ENCODE results near the gene CEBPZOS.
"Not testable (repeated sequence)": the region's sequence is repeated elsewhere in the genome, so short reads cannot be mapped to it uniquely, and the experiment has no call there.

The CEBPZOS gene

DNA sequence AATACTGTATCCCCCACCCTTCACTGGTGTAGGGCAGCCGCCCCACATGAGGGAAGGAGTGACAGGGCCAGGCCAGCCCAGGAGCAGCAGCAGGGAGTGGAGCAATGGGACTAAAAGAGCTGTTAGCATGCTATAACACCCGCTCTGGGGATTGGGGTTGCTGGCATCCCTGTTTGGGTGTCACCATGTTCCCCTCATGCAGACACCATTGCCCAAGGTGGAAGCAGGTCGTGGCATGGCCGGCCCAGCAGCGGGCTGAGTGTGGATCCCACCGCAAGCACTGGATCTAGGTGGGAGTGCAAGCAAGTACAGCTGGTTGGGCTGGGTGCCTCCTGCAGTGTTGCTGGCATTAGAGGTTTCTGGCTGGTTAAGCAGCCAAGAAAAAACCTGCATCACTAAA is 4.5 kb upstream of the CEBPZOS start:
- DNase-seq: no peak

DNA sequence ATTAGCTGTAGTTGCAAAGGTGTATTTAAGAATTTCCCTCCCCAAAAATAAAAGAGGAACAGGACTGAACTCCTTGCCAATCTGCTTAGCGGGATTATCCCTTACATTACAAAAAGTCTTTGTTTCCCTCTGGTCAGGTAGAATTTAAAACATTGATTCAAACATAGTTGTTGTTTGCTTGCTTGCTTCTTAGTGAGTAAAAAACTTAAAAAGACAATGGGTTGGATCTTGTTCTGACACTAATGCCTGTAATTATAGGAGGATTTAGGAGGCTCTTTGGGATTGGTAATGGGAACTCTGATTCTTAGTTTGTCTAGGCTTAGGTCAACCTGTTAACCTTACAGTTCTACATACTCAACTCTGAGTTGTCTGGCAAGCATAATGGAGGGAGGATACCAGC is 3.7 kb upstream of the CEBPZOS start:
- DNase-seq: no peak

DNA sequence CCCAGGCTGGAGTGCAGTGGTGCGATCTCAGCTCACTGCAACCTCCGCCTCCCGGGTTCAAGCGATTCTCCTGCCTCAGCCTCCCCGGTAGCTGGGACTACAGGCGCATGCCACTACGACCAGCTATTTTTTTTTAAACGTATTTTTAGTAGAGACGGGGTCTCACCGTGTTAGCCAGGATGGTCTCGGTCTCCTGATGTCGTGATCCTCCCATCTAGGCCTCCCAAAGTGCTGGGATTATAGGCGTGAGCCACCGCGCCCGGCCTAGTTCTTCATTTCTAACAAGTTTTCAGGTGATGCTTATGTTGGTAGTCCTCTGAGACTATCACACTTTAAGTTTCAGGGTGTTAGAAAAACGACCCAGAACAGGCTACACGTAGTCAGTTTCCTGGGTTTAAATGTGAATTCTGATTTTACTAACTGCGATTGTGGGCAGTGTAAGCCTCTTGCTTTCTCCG is 405 bp upstream of the CEBPZOS start:
- DNase-seq: not testable (repeated sequence)

DNA sequence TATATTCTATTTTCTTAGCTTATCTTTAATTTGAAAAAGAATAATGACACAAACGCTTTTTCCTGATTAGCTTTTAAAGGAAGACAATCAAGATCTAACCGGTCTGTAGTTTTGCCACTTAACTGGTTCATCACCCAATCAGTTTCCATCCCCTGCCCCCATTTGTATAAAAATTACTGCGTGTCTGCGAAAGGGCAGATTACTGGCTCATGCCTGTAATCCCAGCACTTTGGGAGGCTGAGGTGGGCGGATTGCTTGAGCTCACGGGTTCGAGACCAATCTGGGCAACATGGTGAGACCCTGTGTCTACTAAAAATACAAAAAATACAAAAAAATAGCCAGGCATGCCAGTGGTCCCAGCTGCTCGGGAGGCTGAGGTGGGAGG is 2.4 kb downstream of the CEBPZOS start:
- no peak for DNase-seq

DNA sequence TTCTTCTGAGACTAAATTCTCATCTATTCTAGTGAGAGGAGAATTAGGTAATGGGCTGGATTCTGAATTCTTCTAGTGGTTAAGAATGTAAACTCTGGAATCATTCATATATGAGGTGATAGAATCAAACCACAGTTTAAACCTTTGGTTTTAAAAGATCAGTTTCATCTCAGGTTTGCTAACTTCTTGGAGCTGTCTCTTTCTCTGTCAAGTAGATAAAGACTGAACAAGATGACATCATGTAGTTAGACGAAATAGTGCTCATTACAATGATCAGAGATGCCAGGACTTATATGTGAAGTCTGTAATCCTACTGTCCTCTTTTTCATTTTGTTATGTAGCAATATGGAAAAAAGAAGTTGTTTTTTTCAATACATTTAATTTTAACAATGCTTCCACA is 4.9 kb downstream of the CEBPZOS start:
- DNase-seq: no peak

DNA sequence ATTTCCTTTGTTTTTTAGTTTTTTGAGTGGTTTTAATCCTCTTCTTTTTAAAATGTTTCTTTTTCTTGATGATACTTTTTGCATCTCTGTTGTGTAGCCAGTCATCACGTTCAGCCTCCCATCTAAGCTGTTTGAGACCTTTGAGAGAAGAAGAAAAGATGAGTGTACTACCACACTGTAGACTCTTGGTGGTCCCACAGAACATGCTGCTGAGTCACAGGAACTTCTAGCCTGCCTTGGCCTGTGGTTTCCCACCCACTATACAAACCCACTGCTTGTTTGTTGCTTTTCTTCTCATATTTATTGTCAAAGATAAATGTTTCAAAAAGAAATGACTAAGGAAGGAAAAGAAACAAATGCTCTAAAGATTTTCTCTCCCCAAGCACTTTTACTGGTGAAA is 5.5 kb downstream of the CEBPZOS start:
- no peak for DNase-seq

DNA sequence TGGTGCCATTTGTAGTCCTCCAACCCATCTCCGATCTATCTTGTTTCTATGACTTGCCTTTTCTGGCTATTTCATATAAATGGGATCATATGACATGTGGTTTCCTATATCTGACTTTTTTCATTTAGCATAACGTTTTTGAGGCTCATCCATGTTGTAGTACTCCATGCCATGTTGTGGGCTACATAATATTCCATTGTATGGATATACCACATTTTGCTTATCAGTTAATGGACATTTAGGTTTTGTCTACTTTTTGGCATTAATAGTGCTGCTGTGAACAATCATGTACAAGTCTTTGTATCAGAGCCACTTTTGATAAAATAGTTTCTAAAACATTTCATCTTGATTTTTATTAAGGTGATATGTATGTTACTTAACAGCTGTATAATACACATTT is 7.4 kb downstream of the CEBPZOS start:
- no peak for DNase-seq

DNA sequence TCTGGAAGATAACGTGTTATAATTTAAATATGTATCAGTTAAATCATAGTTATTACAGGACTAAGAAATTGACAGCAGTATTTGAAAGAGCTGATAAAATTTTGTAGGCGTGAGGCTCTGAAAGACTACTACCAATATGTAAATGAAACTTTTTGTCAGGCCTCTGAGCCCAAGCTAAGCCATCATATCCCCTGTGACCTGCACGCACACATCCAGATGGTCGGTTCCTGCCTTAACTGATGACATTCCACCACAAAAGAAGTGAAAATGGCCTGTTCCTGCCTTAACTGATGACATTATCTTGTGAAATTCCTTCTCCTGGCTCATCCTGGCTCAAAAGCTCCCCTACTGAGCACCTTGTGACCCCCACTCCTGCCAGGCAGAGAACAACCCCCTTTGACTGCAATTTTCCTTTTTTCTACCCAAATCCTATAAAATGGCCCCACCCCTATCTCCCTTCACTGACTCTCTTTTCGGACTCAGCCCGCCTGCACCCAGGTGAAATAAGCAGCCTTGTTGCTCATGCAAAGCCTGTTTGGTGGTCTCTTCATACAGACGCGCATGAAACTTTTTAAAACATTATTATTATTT is 8.9 kb downstream of the CEBPZOS start:
- DNase-seq: not testable (repeated sequence)

DNA sequence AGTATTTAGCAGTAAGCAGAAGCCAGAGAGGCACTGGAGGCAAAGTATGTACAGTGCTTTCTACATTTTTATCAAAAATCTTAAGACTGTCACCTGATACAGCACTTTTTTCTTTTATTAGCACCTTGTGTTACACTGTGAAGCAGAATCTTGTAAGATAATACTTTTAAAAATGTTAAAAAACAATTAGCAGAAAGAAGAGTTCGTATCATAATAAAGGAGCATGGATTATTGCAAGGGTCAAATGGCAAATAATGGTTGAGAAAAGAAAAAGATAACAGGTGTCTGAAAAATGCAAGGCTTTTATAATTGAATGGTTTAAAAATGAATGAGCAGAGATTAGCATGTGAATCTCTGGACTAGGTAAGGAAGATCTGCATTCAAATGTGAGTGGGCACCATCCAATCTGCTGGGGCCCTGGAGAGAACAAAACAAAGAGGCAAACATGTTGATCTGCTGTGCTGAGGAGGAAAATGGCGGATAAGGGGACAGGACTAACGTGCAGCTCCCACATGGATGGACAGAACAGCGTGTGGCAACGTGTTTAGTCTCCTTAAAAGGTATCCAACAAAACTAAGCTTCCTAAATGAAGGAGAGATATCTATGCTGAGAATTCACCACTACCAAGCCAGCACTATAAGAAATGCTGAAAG is 9.5 kb downstream of the CEBPZOS start:
- DNase-seq: no peak

DNA sequence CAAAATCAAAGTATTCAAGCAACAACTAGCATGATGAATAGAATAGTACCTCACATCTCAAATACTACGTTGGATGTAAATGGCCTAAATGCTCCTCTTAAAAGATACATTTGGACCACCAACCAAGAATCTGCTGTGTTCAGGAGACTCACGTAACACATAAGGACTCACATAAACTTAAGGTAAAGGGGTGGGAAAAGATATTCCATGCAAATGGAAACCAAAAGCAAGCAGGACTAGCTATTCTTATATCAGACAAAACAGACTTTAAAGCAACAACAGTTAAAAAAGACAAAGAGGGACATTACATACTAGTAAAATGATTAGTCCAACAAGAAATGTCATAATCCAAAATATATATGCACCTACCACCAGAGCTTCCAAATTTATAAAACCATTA is 10.5 kb downstream of the CEBPZOS start:
- DNase-seq: not testable (repeated sequence)

DNA sequence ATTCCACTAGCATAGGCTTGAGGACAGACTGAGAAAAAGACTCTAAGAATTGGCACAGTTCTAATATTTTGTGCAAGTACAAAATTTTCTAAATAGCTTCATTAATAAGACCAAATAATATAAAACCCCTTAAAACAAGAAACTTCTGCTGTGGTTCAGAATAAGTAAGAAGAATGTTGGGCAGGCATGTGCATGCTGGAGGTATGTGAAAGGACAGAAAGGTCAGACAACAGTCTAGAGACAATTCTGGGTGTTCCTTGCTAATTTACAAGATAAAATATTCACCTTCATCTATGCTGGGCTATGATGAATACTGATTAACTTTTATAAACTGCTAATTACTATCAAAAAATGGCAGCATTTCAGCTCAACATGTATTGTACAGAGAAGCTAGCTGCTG is 14.9 kb downstream of the CEBPZOS start:
- DNase-seq: no peak

DNA sequence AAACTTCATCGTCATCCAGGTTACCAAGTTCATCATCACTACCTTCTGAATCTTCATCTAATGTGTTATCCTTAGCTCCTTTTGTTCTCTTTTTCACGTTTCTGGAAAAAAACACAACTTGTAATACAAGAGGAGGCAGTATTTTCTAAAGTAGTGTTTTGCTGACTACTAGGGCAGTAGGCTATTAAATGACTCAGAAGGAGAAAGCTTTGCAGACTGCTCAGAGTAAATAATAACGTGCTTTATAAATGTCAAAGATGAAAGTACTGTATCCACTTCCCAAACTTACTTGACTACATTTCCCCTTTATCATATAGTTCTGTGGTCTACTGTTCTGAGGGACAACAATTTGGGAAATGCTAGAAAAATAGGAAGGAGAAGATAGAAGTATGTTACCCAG is 15.6 kb downstream of the CEBPZOS start:
- no peak for DNase-seq

DNA sequence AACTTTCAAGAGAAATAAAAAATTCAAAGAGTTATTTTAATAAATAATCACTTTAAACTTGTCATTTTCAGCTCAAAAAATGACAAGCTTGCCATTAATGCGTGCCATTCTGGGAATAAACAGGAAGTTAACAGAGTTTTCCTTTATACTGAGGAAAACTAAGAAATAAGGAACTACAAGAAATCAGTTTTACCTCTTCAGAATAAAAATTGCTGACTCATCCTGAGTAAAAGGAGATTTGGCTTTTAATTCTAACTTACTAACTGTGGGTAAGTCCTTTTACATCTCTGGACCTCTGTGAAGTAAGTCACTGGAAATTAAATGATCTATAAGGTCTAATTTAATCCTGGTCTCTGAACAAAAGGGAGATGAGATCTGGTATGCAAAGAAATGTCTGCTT is 19.0 kb downstream of the CEBPZOS start:
- no peak for DNase-seq

DNA sequence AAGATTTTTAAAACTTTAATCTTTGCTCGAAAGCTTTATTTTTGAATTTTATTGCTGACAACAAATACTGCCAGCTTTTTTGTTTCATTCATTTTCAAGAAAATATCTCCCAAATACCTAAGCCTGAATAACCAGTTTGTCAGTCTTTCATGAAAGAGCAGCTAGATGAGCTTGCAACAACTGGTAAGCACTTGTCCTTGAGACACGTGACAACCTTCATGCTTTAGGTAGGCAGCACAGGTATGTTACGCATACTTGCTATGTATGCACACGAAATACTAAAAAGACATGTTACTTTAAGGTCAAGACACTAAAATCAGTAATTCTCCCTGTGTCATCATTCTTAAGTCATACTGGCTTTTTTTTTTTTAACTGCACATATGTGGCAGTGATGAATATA is 22.8 kb downstream of the CEBPZOS start:
- no peak for DNase-seq

DNA sequence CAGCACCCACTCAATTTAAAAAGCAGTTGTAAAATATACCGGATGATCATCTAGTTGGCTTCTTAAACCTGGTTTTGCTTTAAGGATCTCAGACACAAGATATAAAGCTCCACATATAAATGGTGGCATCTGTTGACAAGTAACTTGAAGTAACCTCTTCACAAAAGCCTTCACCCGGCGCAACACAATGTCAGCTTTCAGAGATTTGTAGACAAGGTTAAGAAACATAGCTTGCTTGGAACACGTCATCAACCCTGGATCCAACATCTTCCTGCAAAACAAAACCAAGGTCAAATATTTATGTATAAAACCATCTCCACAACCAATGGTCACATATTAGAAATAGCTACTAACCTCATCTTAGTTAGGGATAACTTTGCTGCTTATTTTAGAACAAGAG is 26.8 kb downstream of the CEBPZOS start:
- no peak for DNase-seq

DNA sequence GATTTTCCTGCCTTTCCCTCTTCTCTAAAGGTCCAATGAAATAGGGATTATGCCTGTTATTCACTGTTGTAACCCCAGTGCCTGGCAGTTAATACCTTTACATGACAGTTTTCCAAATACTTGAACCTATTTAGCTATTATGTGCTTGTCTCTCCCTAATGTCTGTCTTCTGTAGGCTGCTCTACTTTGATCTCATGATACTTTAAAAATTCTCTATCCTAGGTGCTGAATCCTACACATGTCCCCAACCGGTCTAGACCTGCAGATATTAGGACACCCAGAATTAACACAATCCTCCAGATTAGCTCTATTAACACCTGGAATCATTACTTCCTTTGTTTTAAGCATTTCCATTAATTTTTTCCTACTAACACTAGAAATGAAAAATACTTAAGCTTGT is 27.8 kb downstream of the CEBPZOS start:
- DNase-seq: no peak

DNA sequence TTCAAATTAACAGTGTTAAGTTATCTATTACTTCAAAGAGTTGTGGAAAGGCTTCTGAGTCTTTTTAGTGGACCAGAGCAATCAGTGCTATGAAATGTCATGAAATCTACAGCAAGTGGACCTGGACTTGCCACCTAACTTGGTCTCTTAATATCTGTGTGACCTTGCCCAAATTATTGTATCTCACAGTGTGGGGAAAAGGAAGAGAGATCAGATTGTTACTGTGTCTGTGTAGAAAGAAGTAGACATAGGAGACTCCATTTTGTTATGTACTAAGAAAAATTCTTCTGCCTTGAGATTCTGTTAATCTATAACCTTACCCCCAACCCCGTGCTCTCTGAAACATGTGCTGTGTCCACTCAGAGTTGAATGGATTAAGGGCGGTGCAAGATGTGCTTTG is 28.8 kb downstream of the CEBPZOS start:
- not testable (repeated sequence) for DNase-seq

DNA sequence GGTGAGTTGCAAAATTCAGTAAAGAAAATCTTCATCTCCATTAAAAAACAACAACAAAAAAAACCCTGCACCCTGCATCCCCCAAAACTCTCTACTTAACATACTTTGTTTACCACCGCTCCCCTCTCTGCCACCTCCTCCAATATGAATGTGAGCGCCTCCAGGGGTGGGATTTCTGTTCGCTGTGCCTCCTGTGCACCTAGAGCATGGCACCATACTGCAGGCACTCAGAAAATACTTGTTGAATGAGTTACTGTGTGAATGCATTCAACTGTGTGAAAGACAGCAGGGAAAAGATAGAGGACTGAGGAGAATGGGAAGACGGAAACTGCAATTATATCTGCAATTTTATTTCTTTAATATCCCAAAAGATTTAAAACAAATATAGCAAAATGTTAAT is 30.6 kb downstream of the CEBPZOS start:
- DNase-seq: no peak

DNA sequence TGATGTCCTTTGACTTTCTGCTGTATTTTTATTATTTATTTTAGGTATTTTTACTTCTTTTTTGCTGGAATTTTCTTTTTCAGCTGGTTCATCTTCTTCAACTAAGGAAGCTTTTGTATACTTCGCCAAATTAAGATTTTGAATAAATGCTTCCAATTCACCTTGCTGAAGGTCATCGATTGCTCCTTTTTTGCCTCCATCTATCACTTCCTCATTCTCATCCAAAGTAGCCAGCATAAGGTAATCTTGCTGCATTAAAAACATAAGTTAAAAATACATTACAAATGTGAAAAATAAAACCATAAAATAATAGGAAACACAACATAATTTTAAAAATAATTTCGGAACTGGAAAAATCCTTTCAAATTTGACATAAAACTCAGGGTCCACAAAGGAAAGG is 32.5 kb downstream of the CEBPZOS start:
- DNase-seq: no peak

DNA sequence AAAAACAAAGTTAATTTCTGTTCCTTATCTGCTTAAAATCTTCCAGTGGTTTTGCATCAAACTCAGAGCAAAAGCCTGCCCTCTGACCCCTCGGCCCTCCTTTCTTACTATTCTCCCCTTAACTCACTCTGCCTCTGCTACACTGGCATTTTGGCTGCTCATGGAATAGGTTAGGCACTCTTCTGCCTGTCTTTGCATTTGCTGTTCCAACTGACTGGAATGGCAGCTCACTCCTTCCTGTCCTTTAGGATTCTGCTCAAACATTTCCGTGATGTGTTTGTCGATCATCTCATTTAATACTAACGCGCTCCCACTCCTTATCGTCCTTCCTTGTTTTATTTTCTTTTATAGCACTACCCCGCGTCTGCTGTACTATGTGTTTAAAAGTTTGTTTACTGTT is 34.3 kb downstream of the CEBPZOS start:
- peak in 1 of 2 experiments; percentile 8 for DNase-seq

DNA sequence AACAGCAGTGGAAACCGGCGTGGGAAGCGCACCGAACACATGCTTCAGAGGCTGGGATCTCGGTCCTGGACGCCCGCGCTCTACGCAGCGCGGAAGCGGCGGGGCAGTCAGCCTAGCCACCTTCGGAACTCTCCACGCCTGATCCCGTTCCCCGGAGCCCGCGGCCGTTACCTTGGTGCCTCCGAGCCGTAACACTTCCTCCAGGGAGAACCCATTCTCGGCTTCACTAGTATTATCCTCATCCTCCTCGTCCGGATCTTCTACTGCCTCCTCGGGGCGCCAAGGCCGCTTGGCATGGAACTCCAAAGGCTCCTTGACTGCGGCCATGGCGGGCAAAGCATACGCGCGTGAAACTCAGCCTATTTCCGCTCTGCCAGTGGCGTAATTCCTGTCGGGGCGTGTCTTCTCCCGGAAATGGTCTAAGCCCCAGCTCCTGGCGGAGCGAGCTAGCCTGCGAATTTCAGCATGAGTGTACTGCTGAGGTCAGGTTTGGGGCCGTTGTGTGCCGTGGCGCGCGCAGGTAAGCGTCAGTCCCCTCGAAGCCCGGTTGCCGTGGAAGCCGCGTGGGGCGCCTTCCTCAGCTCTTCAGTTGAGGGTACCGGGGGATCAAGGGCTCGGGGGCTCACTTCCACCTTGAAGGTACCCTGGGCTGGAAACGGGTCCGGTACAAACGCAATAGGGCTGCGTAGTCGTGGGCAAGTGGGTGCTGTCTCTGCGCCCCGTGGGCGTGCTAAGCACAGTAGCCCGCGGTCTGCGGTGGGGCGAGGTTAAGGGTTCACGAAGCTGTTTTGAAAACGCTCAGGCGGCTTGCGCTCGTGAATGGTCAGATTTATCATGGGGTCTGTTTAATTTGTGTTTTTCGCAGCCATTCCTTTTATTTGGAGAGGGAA is 35.2 kb downstream of the CEBPZOS start, which contains the start of the genes CEBPZ and NDUFAF7:
CEBPZ (minus strand) TSS at position 356 of the 890 bp plus-strand sequence; CDS start at position 327, 29 bp downstream.
NDUFAF7 (plus strand) TSS at position 418 of the 890 bp plus-strand sequence; CDS start at position 466, 48 bp downstream.
- peak; percentile 91 for DNase-seq

DNA sequence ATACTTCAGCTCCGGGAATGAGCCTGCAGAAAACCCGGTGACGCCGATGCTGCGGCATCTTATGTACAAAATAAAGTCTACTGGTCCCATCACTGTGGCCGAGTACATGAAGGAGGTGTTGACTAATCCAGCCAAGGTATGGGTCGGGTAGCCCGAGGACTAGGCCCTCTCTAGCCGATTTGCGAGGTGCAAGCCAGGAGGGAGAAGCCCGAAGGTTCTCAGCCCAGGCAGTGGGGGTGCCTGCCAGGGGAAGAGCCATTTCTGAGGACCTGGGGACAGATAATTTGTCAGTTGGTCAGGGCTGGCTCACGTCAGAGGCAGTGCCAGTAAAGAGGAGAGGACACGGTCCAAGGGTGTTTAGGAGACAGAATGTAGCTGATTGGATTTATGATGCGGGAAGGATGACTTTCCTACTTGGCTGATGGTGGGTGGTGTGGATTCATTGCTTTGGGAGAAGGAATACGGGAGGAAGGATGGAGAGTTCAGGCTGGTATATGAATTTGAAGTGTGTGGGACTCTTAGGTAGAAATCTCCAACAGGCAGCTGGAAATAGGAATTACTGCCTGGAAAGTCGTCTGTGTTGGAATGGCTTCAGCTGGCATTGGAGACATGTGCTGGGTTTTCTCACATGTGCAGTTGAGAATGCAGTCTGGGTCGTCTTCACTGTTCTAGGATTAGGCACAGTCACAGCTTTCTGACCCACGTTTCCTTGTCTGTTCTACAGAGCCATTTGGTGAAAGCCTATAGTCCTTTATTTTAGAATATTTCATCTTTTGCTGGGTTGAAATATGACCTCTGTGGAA is 36.0 kb downstream of the CEBPZOS start:
- peak in 1 of 2 experiments; percentile 6 for DNase-seq

DNA sequence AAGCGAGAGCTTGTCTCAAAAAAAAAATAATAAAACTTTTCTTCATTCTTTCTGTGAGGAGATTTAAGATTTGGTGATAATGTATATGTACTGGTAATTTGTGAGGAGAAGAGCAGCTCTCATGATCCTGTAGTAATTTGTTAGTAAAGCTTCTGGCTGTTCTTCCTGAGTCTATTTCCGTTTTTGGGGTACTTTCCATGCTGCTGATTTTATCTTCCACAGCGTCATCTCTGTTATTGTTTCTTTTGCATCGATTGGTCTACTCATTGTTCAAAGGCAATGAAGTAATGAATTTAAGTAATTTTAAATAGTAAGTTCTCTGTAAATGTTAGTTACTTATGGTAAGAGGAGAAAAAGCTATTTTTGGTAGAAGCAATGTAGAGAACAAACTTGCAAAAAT is 47.1 kb downstream of the CEBPZOS start:
- DNase-seq: no peak

Measured in SHP77 (cell line).